Measurements from ENCODE around the gene ANKRD23.

GRCh38 chr2:96835830-96836229, 8.0 kb downstream of the ANKRD23 start:
- TF ChIP-seq CTCF (IDR thresholded peaks at IDR 0.05; ENCODE audit: low read depth, low read length) (no peak), POLR2A (IDR thresholded peaks at IDR 0.05; ENCODE audit: extremely low read depth, insufficient read length) (no peak)
